Measurements from ENCODE around the gene SYNDIG1L.

SYNDIG1L gene

DNA sequence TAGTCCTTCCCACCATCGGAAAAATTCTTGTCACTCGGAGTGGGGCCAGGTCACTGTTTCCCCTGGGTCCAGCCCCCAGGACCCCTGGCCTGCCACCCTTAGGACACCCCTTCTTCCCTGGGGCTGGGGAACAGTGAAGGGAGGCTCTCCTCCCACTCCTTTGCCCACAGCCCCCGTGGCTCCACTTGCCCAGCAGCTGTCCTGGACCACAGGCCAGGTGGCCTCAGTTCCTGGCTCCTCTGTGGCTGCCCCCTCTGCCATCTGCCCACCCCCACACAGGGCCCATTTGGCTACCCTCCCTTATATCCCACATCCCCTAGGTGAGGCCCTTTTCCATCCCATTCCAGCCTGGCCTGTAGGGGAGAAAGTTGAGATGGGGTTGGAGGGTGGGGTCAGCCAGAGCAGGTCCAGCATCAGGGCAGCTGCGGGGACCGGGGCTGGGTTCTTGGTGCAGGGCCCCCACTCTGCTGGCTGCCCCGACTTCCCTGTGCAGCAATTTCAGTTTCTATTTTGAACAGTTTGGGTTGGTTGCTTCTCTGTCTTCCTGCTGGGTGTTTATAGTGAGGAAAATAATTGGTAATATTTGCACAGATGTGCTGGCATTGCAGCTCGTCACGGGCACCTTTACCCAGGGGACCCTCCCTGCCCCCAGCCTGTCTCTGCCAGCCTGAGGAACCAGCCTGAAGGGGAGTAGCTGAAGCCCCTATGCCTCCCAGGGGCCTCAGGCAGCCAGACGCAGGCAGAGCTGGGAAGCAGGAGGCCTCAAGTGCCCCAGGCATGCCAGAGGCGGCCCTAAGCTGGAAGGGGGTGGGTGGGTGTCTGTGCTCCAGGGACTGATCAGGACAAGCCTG is 23.4 kb downstream of the SYNDIG1L start:
- Histone ChIP-seq H3K14ac (ENCODE audit: low read length) (no peak overlapping the region), H3K9me3 (replicated peaks in 1 of 2; ENCODE audit: control insufficient read depth in 2 of 2, insufficient read depth in 1 of 2, low read depth in 1 of 2, low read length in 2 of 2) (no peaks in the 10 kb centered on the region), H3K79me1 (ENCODE audit: low read depth, low read length) (peaks cover 3% of the 10 kb centered on the region), H3K23ac (ENCODE audit: low read depth, low read length, poor library complexity) (no peak overlapping the region), H2BK15ac (ENCODE audit: low read length) (peak overlapping the region; percentile 83), H2BK12ac (ENCODE audit: low read length) (peak overlapping the region; percentile 87), H3K4me3 (ENCODE audit: low read length in 2 of 2) (no peak overlapping the region), H2BK5ac (ENCODE audit: low read length) (peak overlapping the region; percentile 30), H2AK5ac (ENCODE audit: low read depth, low read length) (peak overlapping the region; percentile 96), H3K27me3 (ENCODE audit: control insufficient read depth in 3 of 3, insufficient read depth in 3 of 3, low read depth in 1 of 3, low read length in 3 of 3) (peaks cover 0 to 52% (median 0%) of the 10 kb centered on the region in 3 experiments), H4K91ac (ENCODE audit: low read depth, low read length, poor library complexity) (no peak overlapping the region), H3K4ac (ENCODE audit: low read length) (peak overlapping the region; percentile 46), H3K9ac (ENCODE audit: low read depth, low read length, poor library complexity) (peak overlapping the region; percentile 33), H2AFZ (ENCODE audit: low read length) (peak overlapping the region; percentile 92), H3K18ac (ENCODE audit: low read length) (peak overlapping the region; percentile 93), H3K27ac (replicated peaks; ENCODE audit: low read length) (no peak overlapping the region), H3K36me3 (replicated peaks in 1 of 2; ENCODE audit: control insufficient read depth in 2 of 2, insufficient read depth in 2 of 2, low read length in 2 of 2) (no peaks in the 10 kb centered on the region), H2BK120ac (ENCODE audit: low read depth, low read length) (peak overlapping the region; percentile 78), H3K4me2 (ENCODE audit: insufficient read depth, low read length, poor library complexity, severe bottlenecking) (no peak overlapping the region), H4K8ac (ENCODE audit: low read depth, low read length) (no peak overlapping the region), H3K4me1 (ENCODE audit: control insufficient read depth in 2 of 2, insufficient read depth in 1 of 2, low read depth in 1 of 2, low read length in 2 of 2) (peaks cover 13 to 26% of the 10 kb centered on the region in 2 donors)
- no peak for DNase-seq (ENCODE audit: low spot score)
- WGBS, 2 donors (ENCODE audit: extremely low coverage in 2 of 2, insufficient read length in 2 of 2, insufficient replicate concordance in 1 of 2), result no CpG with 5 or more reads among the region's 10 CpGs

DNA sequence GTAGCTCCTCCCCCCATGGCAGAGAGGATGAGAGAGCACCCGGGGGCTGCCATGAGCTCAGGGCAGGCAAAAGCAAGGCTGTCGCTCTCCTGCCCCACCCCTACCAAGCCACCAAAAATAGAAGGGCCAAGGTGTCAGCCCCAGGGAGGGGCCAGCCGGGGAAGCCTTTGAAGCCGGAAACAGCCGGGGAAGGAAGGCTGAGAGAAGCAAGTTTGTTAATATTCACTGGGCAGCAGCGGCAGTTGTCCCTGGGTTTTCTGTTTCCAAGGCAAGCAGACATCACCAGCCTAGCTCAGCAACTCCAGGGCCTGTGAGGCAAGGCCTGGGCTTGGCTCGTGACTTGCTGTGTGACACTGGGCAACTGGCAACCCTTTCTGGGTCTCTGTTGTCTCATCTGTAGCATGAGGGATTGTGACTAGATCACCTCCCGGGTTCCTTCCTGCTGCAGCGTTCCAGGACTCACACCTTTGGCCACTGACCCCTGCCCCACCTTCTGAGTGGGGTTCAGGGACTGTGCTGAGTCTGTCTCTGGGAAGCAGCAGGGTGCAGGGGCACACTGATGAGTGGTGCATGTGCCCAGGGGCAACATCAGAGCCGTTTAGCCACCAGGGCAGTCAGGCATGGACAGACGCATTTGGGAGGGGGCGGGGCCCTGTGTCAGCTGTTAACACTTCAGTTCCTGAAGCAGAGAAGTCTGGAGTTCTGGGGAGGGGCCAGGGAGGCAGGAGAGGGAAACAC is 24.3 kb downstream of the SYNDIG1L start:
- H3K14ac ChIP-seq (ENCODE audit: low read length), result peak overlapping the region; percentile 49
- no peaks in the 10 kb centered on the region for H3K9me3 ChIP-seq (replicated peaks in 1 of 2; ENCODE audit: control insufficient read depth in 2 of 2, insufficient read depth in 1 of 2, low read depth in 1 of 2, low read length in 2 of 2)
- no peak overlapping the region for H4K8ac ChIP-seq (ENCODE audit: low read depth, low read length)
- peak overlapping the region; percentile 30 for H2BK5ac ChIP-seq (ENCODE audit: low read length)
- peak overlapping the region in 1 of 2 donors; percentile 11 for H3K4me3 ChIP-seq (ENCODE audit: low read length in 2 of 2)
- H2BK15ac ChIP-seq (ENCODE audit: low read length), result peak overlapping the region; percentile 82
- peaks cover 13 to 26% of the 10 kb centered on the region in 2 donors for H3K4me1 ChIP-seq (ENCODE audit: control insufficient read depth in 2 of 2, insufficient read depth in 1 of 2, low read depth in 1 of 2, low read length in 2 of 2)
- H3K9ac ChIP-seq (ENCODE audit: low read depth, low read length, poor library complexity), result peak overlapping the region; percentile 45
- H2AK5ac ChIP-seq (ENCODE audit: low read depth, low read length), result peak overlapping the region; percentile 16
- peak overlapping the region; percentile 93 for H3K18ac ChIP-seq (ENCODE audit: low read length)
- H3K4me2 ChIP-seq (ENCODE audit: insufficient read depth, low read length, poor library complexity, severe bottlenecking), result no peak overlapping the region
- H3K79me1 ChIP-seq (ENCODE audit: low read depth, low read length), result peaks cover 3% of the 10 kb centered on the region
- H3K23ac ChIP-seq (ENCODE audit: low read depth, low read length, poor library complexity), result peak overlapping the region; percentile 62
- DNase-seq (ENCODE audit: low spot score), result no peak
- no CpG with 5 or more reads among the region's 12 CpGs for WGBS, 2 donors (ENCODE audit: extremely low coverage in 2 of 2, insufficient read length in 2 of 2, insufficient replicate concordance in 1 of 2)
- no peak overlapping the region for H4K91ac ChIP-seq (ENCODE audit: low read depth, low read length, poor library complexity)
- H3K27me3 ChIP-seq (ENCODE audit: control insufficient read depth in 3 of 3, insufficient read depth in 3 of 3, low read depth in 1 of 3, low read length in 3 of 3), result peaks cover 0 to 53% (median 0%) of the 10 kb centered on the region in 3 experiments
- H2AFZ ChIP-seq (ENCODE audit: low read length), result peak overlapping the region; percentile 92
- peak overlapping the region; percentile 4 for H2BK12ac ChIP-seq (ENCODE audit: low read length)
- no peak overlapping the region for H2BK120ac ChIP-seq (ENCODE audit: low read depth, low read length)
- H3K36me3 ChIP-seq (replicated peaks in 1 of 2; ENCODE audit: control insufficient read depth in 2 of 2, insufficient read depth in 2 of 2, low read length in 2 of 2), result no peaks in the 10 kb centered on the region
- no peak overlapping the region for H3K4ac ChIP-seq (ENCODE audit: low read length)
- H3K27ac ChIP-seq (replicated peaks; ENCODE audit: low read length), result peak overlapping the region; percentile 3

DNA sequence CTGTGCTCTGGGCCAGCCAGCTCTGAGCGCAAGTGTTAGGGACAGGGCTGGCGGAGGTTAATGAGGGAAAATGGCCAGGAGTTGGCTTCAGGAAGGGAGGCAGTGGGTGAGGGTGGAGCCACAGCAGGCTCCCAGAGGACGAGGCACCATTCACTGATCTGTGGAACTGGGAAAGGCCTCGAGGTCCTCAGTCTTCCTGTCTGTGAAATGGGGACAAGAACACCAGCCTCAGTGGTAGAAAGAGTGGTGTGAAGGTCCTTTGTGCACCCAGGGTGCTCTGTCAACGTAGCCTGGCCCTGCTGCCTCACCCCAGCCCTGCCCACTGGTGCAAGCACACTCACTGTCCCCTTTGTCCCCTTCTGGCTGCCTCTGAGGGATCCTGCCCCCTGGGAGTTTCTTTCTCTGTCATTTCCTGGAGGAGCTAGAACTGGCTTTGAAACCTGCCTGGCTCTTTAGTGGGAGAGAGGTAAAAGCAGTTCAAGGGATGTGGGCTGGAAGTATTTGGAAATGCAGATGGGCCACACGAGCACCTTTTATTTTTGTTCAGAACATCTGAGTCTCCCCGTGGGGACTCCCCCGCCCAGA is 25.0 kb downstream of the SYNDIG1L start:
- Histone ChIP-seq H2AFZ (ENCODE audit: low read length) (peak overlapping the region; percentile 92), H3K9ac (ENCODE audit: low read depth, low read length, poor library complexity) (no peak overlapping the region), H4K8ac (ENCODE audit: low read depth, low read length) (no peak overlapping the region), H3K79me1 (ENCODE audit: low read depth, low read length) (peaks cover 3% of the 10 kb centered on the region), H3K4me2 (ENCODE audit: insufficient read depth, low read length, poor library complexity, severe bottlenecking) (no peak overlapping the region), H2BK5ac (ENCODE audit: low read length) (no peak overlapping the region), H2AK5ac (ENCODE audit: low read depth, low read length) (peak overlapping the region; percentile 16), H3K18ac (ENCODE audit: low read length) (peak overlapping the region; percentile 84), H2BK15ac (ENCODE audit: low read length) (peak overlapping the region; percentile 82), H3K4me3 (ENCODE audit: low read length in 2 of 2) (no peak overlapping the region), H3K9me3 (replicated peaks in 1 of 2; ENCODE audit: control insufficient read depth in 2 of 2, insufficient read depth in 1 of 2, low read depth in 1 of 2, low read length in 2 of 2) (no peaks in the 10 kb centered on the region), H3K14ac (ENCODE audit: low read length) (no peak overlapping the region), H4K91ac (ENCODE audit: low read depth, low read length, poor library complexity) (no peak overlapping the region), H3K27ac (replicated peaks; ENCODE audit: low read length) (no peak overlapping the region), H2BK12ac (ENCODE audit: low read length) (no peak overlapping the region), H3K23ac (ENCODE audit: low read depth, low read length, poor library complexity) (no peak overlapping the region), H2BK120ac (ENCODE audit: low read depth, low read length) (no peak overlapping the region), H3K27me3 (ENCODE audit: control insufficient read depth in 3 of 3, insufficient read depth in 3 of 3, low read depth in 1 of 3, low read length in 3 of 3) (peaks cover 0 to 58% (median 0%) of the 10 kb centered on the region in 3 experiments), H3K36me3 (replicated peaks in 1 of 2; ENCODE audit: control insufficient read depth in 2 of 2, insufficient read depth in 2 of 2, low read length in 2 of 2) (no peaks in the 10 kb centered on the region), H3K4me1 (ENCODE audit: control insufficient read depth in 2 of 2, insufficient read depth in 1 of 2, low read depth in 1 of 2, low read length in 2 of 2) (peaks cover 13 to 26% of the 10 kb centered on the region in 2 donors), H3K4ac (ENCODE audit: low read length) (no peak overlapping the region)
- DNase-seq (ENCODE audit: low spot score), result no peak
- WGBS, 2 donors (ENCODE audit: extremely low coverage in 2 of 2, insufficient read length in 2 of 2, insufficient replicate concordance in 1 of 2), result no CpG with 5 or more reads among the region's 8 CpGs
